KMS-11 (cell line): ENCODE data around the gene MESP2.

ENCODE experiments used
- H2AFZ ChIP-seq: fragments of 200-600 bp; sonication (generic); 2 replicates; pipeline ENCODE4 v1.6.1; 2016; ENCODE audit warnings: antibody characterized with exemption, mixed run types, low read depth
- H3K27ac ChIP-seq: fragments of 200-600 bp; sonication (generic); 2 replicates; pipeline ENCODE4 v1.6.1; 2016; ENCODE audit warnings: mild to moderate bottlenecking, mixed run types
- H3K27me3 ChIP-seq: fragments of 200-600 bp; sonication (generic); 2 replicates; pipeline ENCODE4 v1.6.1; 2017; ENCODE audit warnings: mild to moderate bottlenecking, low read depth, mixed run types, moderate library complexity; ENCODE audit not compliant: insufficient read depth
- H3K36me3 ChIP-seq: fragments of 200-600 bp; sonication (generic); 2 replicates; pipeline ENCODE4 v1.6.1; 2017; ENCODE audit warnings: mild to moderate bottlenecking, mixed run types; ENCODE audit not compliant: insufficient read depth
- H3K4me1 ChIP-seq: fragments of 200-600 bp; sonication (generic); 2 replicates; pipeline ENCODE4 v1.6.1; 2016; ENCODE audit warnings: mild to moderate bottlenecking, low read depth, mixed run types; ENCODE audit not compliant: poor library complexity, severe bottlenecking
- H3K4me2 ChIP-seq: fragments of 200-600 bp; sonication (generic); 2 replicates; pipeline ENCODE4 v1.7.0; 2016; ENCODE audit warnings: mild to moderate bottlenecking, mixed run types
- H3K4me3 ChIP-seq: fragments of 200-600 bp; sonication (generic); IDR thresholded peaks from 2 replicates; pipeline ENCODE4 v1.6.1; 2017; ENCODE audit warnings: low read depth, low read length, mixed read lengths; ENCODE audit not compliant: insufficient read depth
- H3K79me2 ChIP-seq: fragments of 200-600 bp; sonication (generic); 2 replicates; pipeline ENCODE4 v1.6.1; 2016; ENCODE audit warnings: low read depth, mixed run types; ENCODE audit not compliant: insufficient read depth
- H3K9ac ChIP-seq: fragments of 200-600 bp; sonication (generic); 2 replicates; pipeline ENCODE4 v1.6.1; 2016; ENCODE audit warnings: mild to moderate bottlenecking, mixed run types
- H4K20me1 ChIP-seq: fragments of 200-600 bp; sonication (generic); 2 replicates; pipeline ENCODE4 v1.6.1; 2016; ENCODE audit warnings: mild to moderate bottlenecking, mixed run types; ENCODE audit not compliant: insufficient read depth
- TF ChIP-seq, protein P1 (sequence below): fragments of 200-600 bp; sonication (generic); conservative IDR thresholded peaks from 2 replicates; pipeline ENCODE4 v1.6.1; 2017; ENCODE audit warnings: low read depth, mild to moderate bottlenecking, antibody characterized with exemption, low read length, moderate library complexity, mixed read lengths

Gene MESP2

GRCh38 chr15:89814112-89814742 is 38.1 kb downstream of the MESP2 start:
- no peaks in the 10 kb centered on the region for H3K36me3 ChIP-seq
- H3K4me1 ChIP-seq, result no peaks in the 10 kb centered on the region
- H3K4me2 ChIP-seq, result no peak overlapping the region
- no peak overlapping the region for H2AFZ ChIP-seq
- no peak overlapping the region for H3K9ac ChIP-seq
- H3K79me2 ChIP-seq, result no peaks in the 10 kb centered on the region
- no peak overlapping the region for H3K27ac ChIP-seq
- H3K4me3 ChIP-seq, result no peak overlapping the region
- H4K20me1 ChIP-seq, result no peaks in the 10 kb centered on the region
- TF ChIP-seq, protein P1, sequence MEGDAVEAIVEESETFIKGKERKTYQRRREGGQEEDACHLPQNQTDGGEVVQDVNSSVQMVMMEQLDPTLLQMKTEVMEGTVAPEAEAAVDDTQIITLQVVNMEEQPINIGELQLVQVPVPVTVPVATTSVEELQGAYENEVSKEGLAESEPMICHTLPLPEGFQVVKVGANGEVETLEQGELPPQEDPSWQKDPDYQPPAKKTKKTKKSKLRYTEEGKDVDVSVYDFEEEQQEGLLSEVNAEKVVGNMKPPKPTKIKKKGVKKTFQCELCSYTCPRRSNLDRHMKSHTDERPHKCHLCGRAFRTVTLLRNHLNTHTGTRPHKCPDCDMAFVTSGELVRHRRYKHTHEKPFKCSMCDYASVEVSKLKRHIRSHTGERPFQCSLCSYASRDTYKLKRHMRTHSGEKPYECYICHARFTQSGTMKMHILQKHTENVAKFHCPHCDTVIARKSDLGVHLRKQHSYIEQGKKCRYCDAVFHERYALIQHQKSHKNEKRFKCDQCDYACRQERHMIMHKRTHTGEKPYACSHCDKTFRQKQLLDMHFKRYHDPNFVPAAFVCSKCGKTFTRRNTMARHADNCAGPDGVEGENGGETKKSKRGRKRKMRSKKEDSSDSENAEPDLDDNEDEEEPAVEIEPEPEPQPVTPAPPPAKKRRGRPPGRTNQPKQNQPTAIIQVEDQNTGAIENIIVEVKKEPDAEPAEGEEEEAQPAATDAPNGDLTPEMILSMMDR, result no peak
- H3K27me3 ChIP-seq, result no peaks in the 10 kb centered on the region

DNA sequence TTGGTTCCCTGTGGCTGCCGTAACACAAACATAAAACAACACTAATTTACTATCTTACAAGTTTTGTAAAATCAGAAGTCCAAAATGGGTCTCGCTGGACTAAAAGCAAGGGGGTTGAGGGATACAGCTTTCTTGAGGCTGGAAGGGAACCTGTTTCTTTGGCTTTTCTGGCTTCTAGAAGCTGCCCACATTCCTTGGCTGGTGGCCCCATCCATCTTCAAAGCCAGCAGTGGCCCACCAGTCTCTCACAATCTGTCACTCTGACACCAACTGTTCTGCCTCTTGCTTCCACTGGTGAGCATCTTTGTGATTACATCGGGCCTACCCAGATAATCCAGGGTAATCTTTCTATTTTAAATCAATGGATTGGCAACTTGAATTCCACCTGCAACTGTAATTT is 39.6 kb downstream of the MESP2 start:
- Histone ChIP-seq H3K4me3 (no peak overlapping the region), H3K27me3 (no peaks in the 10 kb centered on the region), H3K9ac (no peak overlapping the region), H2AFZ (no peak overlapping the region), H3K4me2 (no peak overlapping the region), H3K4me1 (no peaks in the 10 kb centered on the region), H3K27ac (no peak overlapping the region), H4K20me1 (no peaks in the 10 kb centered on the region), H3K36me3 (no peaks in the 10 kb centered on the region), H3K79me2 (no peaks in the 10 kb centered on the region)
- TF ChIP-seq, protein P1, result no peak

GRCh38 chr15:89817701-89818280 is 41.7 kb downstream of the MESP2 start:
- no peak overlapping the region for H3K4me2 ChIP-seq
- H2AFZ ChIP-seq, result no peak overlapping the region
- TF ChIP-seq, protein P1, result no peak
- no peaks in the 10 kb centered on the region for H4K20me1 ChIP-seq
- no peak overlapping the region for H3K9ac ChIP-seq
- no peaks in the 10 kb centered on the region for H3K27me3 ChIP-seq
- no peaks in the 10 kb centered on the region for H3K36me3 ChIP-seq
- no peak overlapping the region for H3K4me3 ChIP-seq
- no peak overlapping the region for H3K27ac ChIP-seq
- H3K79me2 ChIP-seq, result no peaks in the 10 kb centered on the region
- peaks cover 13% of the 10 kb centered on the region for H3K4me1 ChIP-seq

DNA sequence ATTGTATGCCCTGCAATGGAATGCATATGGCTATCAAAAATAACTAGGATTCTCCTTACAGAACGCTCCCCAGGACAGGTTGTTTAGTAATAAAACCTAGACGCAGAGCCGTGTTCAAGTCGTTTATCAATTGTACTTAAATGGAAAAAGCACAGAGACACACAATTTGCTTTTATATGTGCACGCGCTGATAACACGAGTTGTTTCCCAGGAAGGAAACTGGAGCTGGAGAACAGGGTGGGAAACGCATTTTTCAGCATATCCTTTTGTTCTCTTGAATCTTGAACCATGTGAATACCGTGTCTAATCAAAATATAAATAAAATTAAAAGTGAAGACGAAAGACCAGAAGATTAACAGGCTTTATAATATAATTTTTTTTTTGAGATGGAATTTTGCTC is 42.2 kb downstream of the MESP2 start:
- H3K36me3 ChIP-seq, result no peaks in the 10 kb centered on the region
- no peak overlapping the region for H2AFZ ChIP-seq
- TF ChIP-seq, protein P1, result no peak
- no peak overlapping the region for H3K4me2 ChIP-seq
- no peak overlapping the region for H3K4me3 ChIP-seq
- H3K27ac ChIP-seq, result no peak overlapping the region
- H3K9ac ChIP-seq, result no peak overlapping the region
- peaks cover 18% of the 10 kb centered on the region for H3K4me1 ChIP-seq
- H3K79me2 ChIP-seq, result no peaks in the 10 kb centered on the region
- no peaks in the 10 kb centered on the region for H3K27me3 ChIP-seq
- no peaks in the 10 kb centered on the region for H4K20me1 ChIP-seq
